ENCODE measurements around the gene ZBTB16.

GRCh38 chr11:114270531-114271270 is 211.2 kb downstream of the ZBTB16 start:
- TF ChIP-seq POLR2AphosphoS5 (IDR thresholded peaks at IDR 0.05; ENCODE audit: borderline replicate concordance, low read depth, low read length) (no peak), EZH2 (IDR thresholded peaks at IDR 0.05) (no peak), FOXP2 (optimal IDR thresholded peaks at IDR 0.05; ENCODE audit: control extremely low read depth, extremely low read length, insufficient read depth) (no peak)
